H1 (cell line): ENCODE results near the gene C18orf63. TPM values are rescaled to one million over a fixed set of nuclear protein-coding genes. Genes with fewer than 3 reads are reported as not detected.

ENCODE experiments used
- CBX5 ChIP-seq: fragments of 300-800, 300-1000 bp; sonication (generic); IDR thresholded peaks from 2 replicates; pipeline ENCODE4 v1.7.1; 2016; ENCODE audit warnings: antibody characterized with exemption, low read length, low read depth
- CEBPB ChIP-seq: IDR thresholded peaks from 2 replicates; pipeline ENCODE4 v1.6.1; 2012; ENCODE audit warnings: low read depth, low read length
- JUN ChIP-seq: IDR thresholded peaks from 2 replicates; pipeline ENCODE4 v1.6.1; 2011; ENCODE audit warnings: low read depth, mild to moderate bottlenecking, improper control_type of control experiment, low read length
- NANOG ChIP-seq: IDR thresholded peaks from 2 replicates; pipeline ENCODE4 v1.6.1; 2011; ENCODE audit warnings: low read length, low read depth, mild to moderate bottlenecking, inconsistent platforms; ENCODE audit not compliant: insufficient read depth, poor library complexity, severe bottlenecking
- RNF2 ChIP-seq: fragments of 200-900, 300-1000 bp; sonication (generic); IDR thresholded peaks from 2 replicates; pipeline ENCODE4 v1.7.1; 2016; ENCODE audit warnings: borderline replicate concordance, low read depth, mild to moderate bottlenecking, antibody characterized with exemption, low read length; ENCODE audit not compliant: poor library complexity, severe bottlenecking; ENCODE audit errors: missing control alignments
- SP1 ChIP-seq: IDR thresholded peaks from 2 replicates; pipeline ENCODE4 v1.6.1; 2011; ENCODE audit warnings: low read depth, low read length
- SP2 ChIP-seq: IDR thresholded peaks from 2 replicates; pipeline ENCODE4 v1.6.1; 2012; ENCODE audit warnings: mild to moderate bottlenecking, low read length, inconsistent platforms
- polyA plus RNA-seq, 7 experiments: library from polyadenylated mRNA; depleted of rRNA in 3 of 7; stranded (reverse) in 5 of 7; unstranded in 2 of 7; fragments of >200 nt in 5 of 7; fragments of 200-250 nt in 2 of 7; gene quantifications; 1 replicate in 5 of 7; 2 replicates in 1 of 7; 4 replicates in 1 of 7; pipeline versions ENCODE4 v1.2.1 to v1.2.3, GENCODE V29; 2011 to 2013; ENCODE audit warnings: missing spikeins in 2 of 7, mixed read lengths in 2 of 7
- total RNA-seq: library from RNA; stranded (reverse); fragmentation: NEBNext Ultra II Directional; extraction: Animal tissue kit (Norgen Biotek cat#: 25700); gene quantifications from 2 replicates; pipeline ENCODE4 v1.2.1, GENCODE V29; 2021
- TF ChIP-seq, protein P1 (sequence below): fragments of 300-600 bp; sonication (generic); IDR thresholded peaks from 2 replicates; pipeline ENCODE4 v1.7.1; 2012; ENCODE audit warnings: low read length, moderate library complexity, mild to moderate bottlenecking, inconsistent platforms; ENCODE audit not compliant: insufficient replicate concordance
- TF ChIP-seq, protein P2 (sequence below): IDR thresholded peaks from 2 replicates; pipeline ENCODE4 v1.6.1; 2012; ENCODE audit warnings: inconsistent platforms

Gene C18orf63
- total and polyA plus RNA-seq, 2 of the 8 experiments (the other 6 are each of a cell fraction or from before 2014, with no cell fraction given), result not detected

DNA sequence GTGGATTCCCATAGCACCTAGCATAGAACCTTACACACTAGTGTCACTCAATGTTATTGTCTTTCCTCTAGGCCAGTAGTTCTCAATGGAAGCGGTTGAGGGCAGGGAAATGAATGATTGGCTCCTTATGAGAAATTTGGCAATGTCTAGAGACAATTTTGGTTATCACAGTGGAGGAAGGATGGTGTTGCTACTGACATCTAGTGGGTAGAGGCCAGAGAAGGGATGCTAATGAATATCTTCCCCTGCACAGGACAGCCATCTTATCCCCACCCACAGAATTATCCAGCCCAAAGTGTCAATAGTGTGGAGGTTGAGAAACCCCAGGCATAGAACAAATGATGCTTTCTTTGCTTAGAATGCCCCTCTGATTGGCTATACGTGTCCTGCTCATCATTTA lies 15.8 kb downstream of the C18orf63 start (continued):
- TF ChIP-seq, protein P1, sequence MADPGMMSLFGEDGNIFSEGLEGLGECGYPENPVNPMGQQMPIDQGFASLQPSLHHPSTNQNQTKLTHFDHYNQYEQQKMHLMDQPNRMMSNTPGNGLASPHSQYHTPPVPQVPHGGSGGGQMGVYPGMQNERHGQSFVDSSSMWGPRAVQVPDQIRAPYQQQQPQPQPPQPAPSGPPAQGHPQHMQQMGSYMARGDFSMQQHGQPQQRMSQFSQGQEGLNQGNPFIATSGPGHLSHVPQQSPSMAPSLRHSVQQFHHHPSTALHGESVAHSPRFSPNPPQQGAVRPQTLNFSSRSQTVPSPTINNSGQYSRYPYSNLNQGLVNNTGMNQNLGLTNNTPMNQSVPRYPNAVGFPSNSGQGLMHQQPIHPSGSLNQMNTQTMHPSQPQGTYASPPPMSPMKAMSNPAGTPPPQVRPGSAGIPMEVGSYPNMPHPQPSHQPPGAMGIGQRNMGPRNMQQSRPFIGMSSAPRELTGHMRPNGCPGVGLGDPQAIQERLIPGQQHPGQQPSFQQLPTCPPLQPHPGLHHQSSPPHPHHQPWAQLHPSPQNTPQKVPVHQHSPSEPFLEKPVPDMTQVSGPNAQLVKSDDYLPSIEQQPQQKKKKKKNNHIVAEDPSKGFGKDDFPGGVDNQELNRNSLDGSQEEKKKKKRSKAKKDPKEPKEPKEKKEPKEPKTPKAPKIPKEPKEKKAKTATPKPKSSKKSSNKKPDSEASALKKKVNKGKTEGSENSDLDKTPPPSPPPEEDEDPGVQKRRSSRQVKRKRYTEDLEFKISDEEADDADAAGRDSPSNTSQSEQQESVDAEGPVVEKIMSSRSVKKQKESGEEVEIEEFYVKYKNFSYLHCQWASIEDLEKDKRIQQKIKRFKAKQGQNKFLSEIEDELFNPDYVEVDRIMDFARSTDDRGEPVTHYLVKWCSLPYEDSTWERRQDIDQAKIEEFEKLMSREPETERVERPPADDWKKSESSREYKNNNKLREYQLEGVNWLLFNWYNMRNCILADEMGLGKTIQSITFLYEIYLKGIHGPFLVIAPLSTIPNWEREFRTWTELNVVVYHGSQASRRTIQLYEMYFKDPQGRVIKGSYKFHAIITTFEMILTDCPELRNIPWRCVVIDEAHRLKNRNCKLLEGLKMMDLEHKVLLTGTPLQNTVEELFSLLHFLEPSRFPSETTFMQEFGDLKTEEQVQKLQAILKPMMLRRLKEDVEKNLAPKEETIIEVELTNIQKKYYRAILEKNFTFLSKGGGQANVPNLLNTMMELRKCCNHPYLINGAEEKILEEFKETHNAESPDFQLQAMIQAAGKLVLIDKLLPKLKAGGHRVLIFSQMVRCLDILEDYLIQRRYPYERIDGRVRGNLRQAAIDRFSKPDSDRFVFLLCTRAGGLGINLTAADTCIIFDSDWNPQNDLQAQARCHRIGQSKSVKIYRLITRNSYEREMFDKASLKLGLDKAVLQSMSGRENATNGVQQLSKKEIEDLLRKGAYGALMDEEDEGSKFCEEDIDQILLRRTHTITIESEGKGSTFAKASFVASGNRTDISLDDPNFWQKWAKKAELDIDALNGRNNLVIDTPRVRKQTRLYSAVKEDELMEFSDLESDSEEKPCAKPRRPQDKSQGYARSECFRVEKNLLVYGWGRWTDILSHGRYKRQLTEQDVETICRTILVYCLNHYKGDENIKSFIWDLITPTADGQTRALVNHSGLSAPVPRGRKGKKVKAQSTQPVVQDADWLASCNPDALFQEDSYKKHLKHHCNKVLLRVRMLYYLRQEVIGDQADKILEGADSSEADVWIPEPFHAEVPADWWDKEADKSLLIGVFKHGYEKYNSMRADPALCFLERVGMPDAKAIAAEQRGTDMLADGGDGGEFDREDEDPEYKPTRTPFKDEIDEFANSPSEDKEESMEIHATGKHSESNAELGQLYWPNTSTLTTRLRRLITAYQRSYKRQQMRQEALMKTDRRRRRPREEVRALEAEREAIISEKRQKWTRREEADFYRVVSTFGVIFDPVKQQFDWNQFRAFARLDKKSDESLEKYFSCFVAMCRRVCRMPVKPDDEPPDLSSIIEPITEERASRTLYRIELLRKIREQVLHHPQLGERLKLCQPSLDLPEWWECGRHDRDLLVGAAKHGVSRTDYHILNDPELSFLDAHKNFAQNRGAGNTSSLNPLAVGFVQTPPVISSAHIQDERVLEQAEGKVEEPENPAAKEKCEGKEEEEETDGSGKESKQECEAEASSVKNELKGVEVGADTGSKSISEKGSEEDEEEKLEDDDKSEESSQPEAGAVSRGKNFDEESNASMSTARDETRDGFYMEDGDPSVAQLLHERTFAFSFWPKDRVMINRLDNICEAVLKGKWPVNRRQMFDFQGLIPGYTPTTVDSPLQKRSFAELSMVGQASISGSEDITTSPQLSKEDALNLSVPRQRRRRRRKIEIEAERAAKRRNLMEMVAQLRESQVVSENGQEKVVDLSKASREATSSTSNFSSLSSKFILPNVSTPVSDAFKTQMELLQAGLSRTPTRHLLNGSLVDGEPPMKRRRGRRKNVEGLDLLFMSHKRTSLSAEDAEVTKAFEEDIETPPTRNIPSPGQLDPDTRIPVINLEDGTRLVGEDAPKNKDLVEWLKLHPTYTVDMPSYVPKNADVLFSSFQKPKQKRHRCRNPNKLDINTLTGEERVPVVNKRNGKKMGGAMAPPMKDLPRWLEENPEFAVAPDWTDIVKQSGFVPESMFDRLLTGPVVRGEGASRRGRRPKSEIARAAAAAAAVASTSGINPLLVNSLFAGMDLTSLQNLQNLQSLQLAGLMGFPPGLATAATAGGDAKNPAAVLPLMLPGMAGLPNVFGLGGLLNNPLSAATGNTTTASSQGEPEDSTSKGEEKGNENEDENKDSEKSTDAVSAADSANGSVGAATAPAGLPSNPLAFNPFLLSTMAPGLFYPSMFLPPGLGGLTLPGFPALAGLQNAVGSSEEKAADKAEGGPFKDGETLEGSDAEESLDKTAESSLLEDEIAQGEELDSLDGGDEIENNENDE, result no peak
- TF ChIP-seq JUN (no peak), SP2 (no peak), CEBPB (no peak), CBX5 (no peak), RNF2 (no peak), SP1 (no peak), NANOG (no peak)
- TF ChIP-seq, protein P2, sequence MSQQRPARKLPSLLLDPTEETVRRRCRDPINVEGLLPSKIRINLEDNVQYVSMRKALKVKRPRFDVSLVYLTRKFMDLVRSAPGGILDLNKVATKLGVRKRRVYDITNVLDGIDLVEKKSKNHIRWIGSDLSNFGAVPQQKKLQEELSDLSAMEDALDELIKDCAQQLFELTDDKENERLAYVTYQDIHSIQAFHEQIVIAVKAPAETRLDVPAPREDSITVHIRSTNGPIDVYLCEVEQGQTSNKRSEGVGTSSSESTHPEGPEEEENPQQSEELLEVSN, result no peak
